HepG2 (cell line): Measurements from ENCODE around the gene GHR. TPM values are rescaled to one million over a fixed set of nuclear protein-coding genes. Genes with fewer than 3 reads are reported as not detected.

Source experiments
- ATAC-seq: fragments of 200-7000 bp; cut with Tn5 transposase; 3 replicates; pipeline ENCODE4 v1.9.1; 2020; ENCODE audit warnings: mild to moderate bottlenecking, moderate library complexity
- BruUV-seq: library from RNA; stranded (reverse); fragments of 400-500 nt; replicated peaks from 2 replicates; lab custom pipeline; 2021; lab: Mats Ljungman, UMichigan
- CTCF ChIA-PET: fragments of 300-600 bp; formaldehyde crosslinking; extraction: SDS; loops from one replicate; lab custom pipeline; 2021; ENCODE audit warnings: low total read pairs, inconsistent platforms, low intra/inter-chr PET ratio; lab: Yijun Ruan, JAX
- POLR2A ChIA-PET: fragments of 350-600 bp; sonication (Branson Sonifier 250); formaldehyde crosslinking; loops from one replicate; lab custom pipeline; 2020; ENCODE audit warnings: antibody characterized with exemption, inconsistent platforms; lab: Yijun Ruan, JAX
- DNase-seq: peaks from one replicate; pipeline ENCODE4 v3.0.0-alpha.2; 2015; ENCODE audit warnings: low spot score
- FAIRE-seq: peaks from 3 replicates; lab custom pipeline; 2011; peaks lifted over from hg19 to GRCh38; lab: Jason Lieb, UNC
- H2AFZ ChIP-seq: one replicate; pipeline ENCODE4 v1.6.1; 2011; ENCODE audit warnings: low read length, inconsistent platforms
- H3K27ac ChIP-seq: fragments of 300-600 bp; 3 replicates; pipeline ENCODE4 v1.8.0; 2011; ENCODE audit warnings: mixed run types, mild to moderate bottlenecking, mixed read lengths, low read length, inconsistent platforms; ENCODE audit not compliant: insufficient read depth; ENCODE audit errors: extremely low read length
- H3K27me3 ChIP-seq, 2 experiments: fragments of 200-600 bp in 1 of 2; 2 replicates in 1 of 2; 3 replicates in 1 of 2; pipeline versions ENCODE4 v1.6.0 to v1.8.0; 2011; ENCODE audit warnings: low read length in 2 of 2, mild to moderate bottlenecking in 2 of 2, moderate library complexity in 2 of 2, inconsistent platforms in 1 of 2; ENCODE audit not compliant: insufficient read depth in 2 of 2, control insufficient read depth in 1 of 2
- H3K36me3 ChIP-seq, 2 experiments: fragments of 200-600 bp in 1 of 2; replicated peaks in 1 of 2; 2 replicates in 1 of 2; 3 replicates in 1 of 2; pipeline versions ENCODE4 v1.5.1 to v1.8.0; 2011; ENCODE audit warnings: low read length in 2 of 2, inconsistent platforms in 1 of 2; ENCODE audit not compliant: insufficient read depth in 2 of 2, control insufficient read depth in 1 of 2
- H3K4me1 ChIP-seq: 2 replicates; pipeline ENCODE4 v1.5.1; 2012; ENCODE audit warnings: low read length, inconsistent platforms; ENCODE audit not compliant: insufficient read depth
- H3K4me2 ChIP-seq: 2 replicates; pipeline ENCODE4 v1.6.0; 2011; ENCODE audit warnings: low read depth, low read length, inconsistent platforms
- H3K4me3 ChIP-seq, 3 experiments: fragments of 200-600 bp in 1 of 3; sonication (generic), shearing (Covaris generic) in 1 of 3; replicated peaks in 1 of 3; 2 replicates each; pipeline ENCODE4 v1.5.1; 2011 to 2016; ENCODE audit warnings: low read length in 3 of 3, inconsistent platforms in 2 of 3, low read depth in 2 of 3, mild to moderate bottlenecking in 2 of 3, control low read depth in 1 of 3, mixed read lengths in 1 of 3; ENCODE audit not compliant: insufficient read depth in 1 of 3
- H3K79me2 ChIP-seq: one replicate; pipeline ENCODE4 v1.6.1; 2011; ENCODE audit warnings: low read length, inconsistent platforms; ENCODE audit not compliant: insufficient read depth
- H3K9ac ChIP-seq: 2 replicates; pipeline ENCODE4 v1.6.0; 2011; ENCODE audit warnings: mild to moderate bottlenecking, low read depth, low read length, inconsistent platforms; ENCODE audit not compliant: insufficient read depth
- H3K9me3 ChIP-seq: 2 replicates; pipeline ENCODE4 v1.5.1; 2012; ENCODE audit warnings: mild to moderate bottlenecking, low read length
- H4K20me1 ChIP-seq: 2 replicates; pipeline ENCODE4 v1.6.0; 2011; ENCODE audit warnings: inconsistent platforms, mild to moderate bottlenecking, low read length, moderate library complexity; ENCODE audit not compliant: insufficient read depth
- ISX ChIP-seq: sonication (generic); formaldehyde crosslinking; conservative IDR thresholded peaks from 2 replicates; pipeline ENCODE4 v1.5.0; 2020; ENCODE audit warnings: missing genetic modification reagents
- SALL2 ChIP-seq: sonication (generic); formaldehyde crosslinking; IDR thresholded peaks from 2 replicates; pipeline ENCODE4 v1.8.1; 2023; ENCODE audit warnings: mild to moderate bottlenecking, missing genetic modification reagents, inconsistent platforms
- TOE1 ChIP-seq: sonication (generic); formaldehyde crosslinking; IDR thresholded peaks from 2 replicates; pipeline ENCODE4 v1.4.0; 2020; ENCODE audit warnings: mild to moderate bottlenecking, missing genetic modification reagents
- ZNF326 ChIP-seq: sonication (generic); formaldehyde crosslinking; IDR thresholded peaks from 2 replicates; pipeline ENCODE4 v1.4.0; 2020; ENCODE audit warnings: missing genetic modification reagents, borderline replicate concordance
- ZNF7 ChIP-seq: IDR thresholded peaks from 2 replicates; pipeline ENCODE4 v1.6.1; 2016; ENCODE audit warnings: missing biosample characterization, missing genetic modification reagents
- WGBS: methylation state at CpG from one replicate; pipeline ENCODE4 v1.1.6; 2017; ENCODE audit warnings: low lambda C conversion rate; 5-methylcytosine and 5-hydroxymethylcytosine counted together
- in situ Hi-C: cut with HindIII; loops from 2 replicates; pipeline ENCODE4 v1.10.0; 2017; ENCODE audit warnings: low pct_unique_long_range_greater_than_20kb; ENCODE audit not compliant: extremely low pct_ligation_motif_present
- intact Hi-C: fragments of 100-400 bp; cut with micrococcal nuclease; formaldehyde crosslinking; loops from one replicate; pipeline ENCODE4 v1.10.0; 2022; ENCODE audit not compliant: unreplicated experiment
- polyA plus RNA-seq, 8 experiments: library from polyadenylated mRNA; depleted of rRNA in 3 of 8; stranded (reverse) in 7 of 8; unstranded in 1 of 8; fragments of >200 nt; fragmentation: Illumina TruSeq in 4 of 8; extraction: Trizol in 4 of 8; gene quantifications; 2 replicates each; pipeline versions ENCODE4 v1.2.1 to v1.2.3, GENCODE V29; 2011 to 2016; ENCODE audit warnings: low read depth in 4 of 8, missing spikeins in 1 of 8, mixed read lengths in 1 of 8; ENCODE audit not compliant: insufficient read depth in 1 of 8
- total RNA-seq, 5 experiments: library from RNA; depleted of rRNA; stranded (reverse); fragments of >200 nt; fragmentation: Illumina TruSeq; extraction: Trizol; gene quantifications; 2 replicates each; pipeline ENCODE4 v1.2.3, GENCODE V29; 2016; ENCODE audit warnings: low read depth in 1 of 5
- TF ChIP-seq, protein P1 (sequence below): sonication (generic); formaldehyde crosslinking; IDR thresholded peaks from 2 replicates; pipeline ENCODE4 v1.9.0; 2021; ENCODE audit warnings: missing genetic modification reagents, mild to moderate bottlenecking, borderline replicate concordance
- TF ChIP-seq, protein P2 (sequence below): IDR thresholded peaks from 2 replicates; pipeline ENCODE4 v1.6.1; 2012; ENCODE audit warnings: low read depth, low read length, improper control_type of control experiment
- TF ChIP-seq, protein P3 (sequence below): sonication (generic); formaldehyde crosslinking; IDR thresholded peaks from one replicate; pipeline ENCODE4 v1.5.1; 2020; ENCODE audit warnings: mild to moderate bottlenecking, missing genetic modification reagents; ENCODE audit errors: not compliant biosample characterization

GHR gene
- total and polyA plus RNA-seq, 2 of the 13 experiments (the other 11 are each of a cell fraction or from before 2014, with no cell fraction given): 0.07 TPM; not detected in 1

DNA sequence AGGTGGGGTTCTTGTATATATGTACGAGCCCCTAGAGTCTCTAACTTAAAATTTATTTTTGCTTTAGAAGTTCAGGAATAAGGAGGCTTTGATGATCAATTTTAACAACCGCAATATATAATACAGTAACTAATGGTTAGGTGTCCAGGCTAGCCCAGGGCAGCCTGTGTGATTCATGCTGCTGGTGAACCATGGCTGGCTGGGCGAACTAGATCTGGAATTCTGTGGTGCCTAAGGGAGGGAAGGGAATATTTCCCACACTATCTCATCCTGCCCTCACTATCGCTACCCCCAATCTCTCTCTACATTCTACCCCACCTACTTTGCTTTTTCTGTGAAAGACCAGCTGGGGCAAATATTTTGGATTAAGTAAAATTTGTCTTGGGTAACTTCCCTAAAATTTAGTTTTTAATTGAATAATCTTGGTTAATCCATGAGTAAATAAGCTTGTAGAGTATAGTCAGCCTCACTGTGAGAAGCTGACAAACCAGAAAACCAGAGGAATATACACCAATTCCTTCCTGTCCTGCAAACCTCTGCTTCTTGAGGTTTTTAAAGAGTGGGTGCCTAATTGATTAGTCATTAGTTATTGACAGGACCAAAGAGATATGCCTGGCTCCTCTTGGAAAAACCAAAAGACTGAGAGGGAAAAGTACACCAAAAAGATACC lies 218.2 kb downstream of the GHR start:
- Histone ChIP-seq H3K4me3 (no peak overlapping the region), H3K9me3 (no peaks in the 10 kb centered on the region), H3K79me2 (no peaks in the 10 kb centered on the region), H3K4me1 (no peaks in the 10 kb centered on the region), H3K36me3 (no peaks in the 10 kb centered on the region), H3K27ac (no peak overlapping the region), H3K4me2 (no peak overlapping the region), H3K9ac (no peak overlapping the region), H3K27me3 (no peaks in the 10 kb centered on the region), H4K20me1 (no peaks in the 10 kb centered on the region), H2AFZ (no peak overlapping the region)
- FAIRE-seq: no peak
- ChIA-PET CTCF (no interaction called here), POLR2A (no interaction called here)
- in situ Hi-C loops: no loop called here
- BruUV-seq: no TSS peak
- intact Hi-C loops: no loop called here
- no peak for ATAC-seq
- DNase-seq: no peak
- 29% methylated on average over 4 of the region's 4 CpGs for WGBS
- TF ChIP-seq, protein P1, sequence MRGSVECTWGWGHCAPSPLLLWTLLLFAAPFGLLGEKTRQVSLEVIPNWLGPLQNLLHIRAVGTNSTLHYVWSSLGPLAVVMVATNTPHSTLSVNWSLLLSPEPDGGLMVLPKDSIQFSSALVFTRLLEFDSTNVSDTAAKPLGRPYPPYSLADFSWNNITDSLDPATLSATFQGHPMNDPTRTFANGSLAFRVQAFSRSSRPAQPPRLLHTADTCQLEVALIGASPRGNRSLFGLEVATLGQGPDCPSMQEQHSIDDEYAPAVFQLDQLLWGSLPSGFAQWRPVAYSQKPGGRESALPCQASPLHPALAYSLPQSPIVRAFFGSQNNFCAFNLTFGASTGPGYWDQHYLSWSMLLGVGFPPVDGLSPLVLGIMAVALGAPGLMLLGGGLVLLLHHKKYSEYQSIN: no peak
- TF ChIP-seq TOE1 (CRISPR knock-in tag) (no peak), ZNF7 (CRISPR knock-in tag) (no peak), ZNF326 (CRISPR knock-in tag) (no peak), SALL2 (CRISPR knock-in tag) (no peak), ISX (CRISPR knock-in tag) (no peak)
- TF ChIP-seq, protein P2, sequence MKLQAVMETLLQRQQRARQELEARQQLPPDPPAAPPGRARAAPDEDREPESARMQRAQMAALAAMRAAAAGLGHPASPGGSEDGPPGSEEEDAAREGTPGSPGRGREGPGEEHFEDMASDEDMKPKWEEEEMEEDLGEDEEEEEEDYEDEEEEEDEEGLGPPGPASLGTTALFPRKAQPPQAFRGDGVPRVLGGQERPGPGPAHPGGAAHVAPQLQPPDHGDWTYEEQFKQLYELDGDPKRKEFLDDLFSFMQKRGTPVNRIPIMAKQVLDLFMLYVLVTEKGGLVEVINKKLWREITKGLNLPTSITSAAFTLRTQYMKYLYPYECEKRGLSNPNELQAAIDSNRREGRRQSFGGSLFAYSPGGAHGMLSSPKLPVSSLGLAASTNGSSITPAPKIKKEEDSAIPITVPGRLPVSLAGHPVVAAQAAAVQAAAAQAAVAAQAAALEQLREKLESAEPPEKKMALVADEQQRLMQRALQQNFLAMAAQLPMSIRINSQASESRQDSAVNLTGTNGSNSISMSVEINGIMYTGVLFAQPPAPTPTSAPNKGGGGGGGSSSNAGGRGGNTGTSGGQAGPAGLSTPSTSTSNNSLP: no peak
- TF ChIP-seq, protein P3, sequence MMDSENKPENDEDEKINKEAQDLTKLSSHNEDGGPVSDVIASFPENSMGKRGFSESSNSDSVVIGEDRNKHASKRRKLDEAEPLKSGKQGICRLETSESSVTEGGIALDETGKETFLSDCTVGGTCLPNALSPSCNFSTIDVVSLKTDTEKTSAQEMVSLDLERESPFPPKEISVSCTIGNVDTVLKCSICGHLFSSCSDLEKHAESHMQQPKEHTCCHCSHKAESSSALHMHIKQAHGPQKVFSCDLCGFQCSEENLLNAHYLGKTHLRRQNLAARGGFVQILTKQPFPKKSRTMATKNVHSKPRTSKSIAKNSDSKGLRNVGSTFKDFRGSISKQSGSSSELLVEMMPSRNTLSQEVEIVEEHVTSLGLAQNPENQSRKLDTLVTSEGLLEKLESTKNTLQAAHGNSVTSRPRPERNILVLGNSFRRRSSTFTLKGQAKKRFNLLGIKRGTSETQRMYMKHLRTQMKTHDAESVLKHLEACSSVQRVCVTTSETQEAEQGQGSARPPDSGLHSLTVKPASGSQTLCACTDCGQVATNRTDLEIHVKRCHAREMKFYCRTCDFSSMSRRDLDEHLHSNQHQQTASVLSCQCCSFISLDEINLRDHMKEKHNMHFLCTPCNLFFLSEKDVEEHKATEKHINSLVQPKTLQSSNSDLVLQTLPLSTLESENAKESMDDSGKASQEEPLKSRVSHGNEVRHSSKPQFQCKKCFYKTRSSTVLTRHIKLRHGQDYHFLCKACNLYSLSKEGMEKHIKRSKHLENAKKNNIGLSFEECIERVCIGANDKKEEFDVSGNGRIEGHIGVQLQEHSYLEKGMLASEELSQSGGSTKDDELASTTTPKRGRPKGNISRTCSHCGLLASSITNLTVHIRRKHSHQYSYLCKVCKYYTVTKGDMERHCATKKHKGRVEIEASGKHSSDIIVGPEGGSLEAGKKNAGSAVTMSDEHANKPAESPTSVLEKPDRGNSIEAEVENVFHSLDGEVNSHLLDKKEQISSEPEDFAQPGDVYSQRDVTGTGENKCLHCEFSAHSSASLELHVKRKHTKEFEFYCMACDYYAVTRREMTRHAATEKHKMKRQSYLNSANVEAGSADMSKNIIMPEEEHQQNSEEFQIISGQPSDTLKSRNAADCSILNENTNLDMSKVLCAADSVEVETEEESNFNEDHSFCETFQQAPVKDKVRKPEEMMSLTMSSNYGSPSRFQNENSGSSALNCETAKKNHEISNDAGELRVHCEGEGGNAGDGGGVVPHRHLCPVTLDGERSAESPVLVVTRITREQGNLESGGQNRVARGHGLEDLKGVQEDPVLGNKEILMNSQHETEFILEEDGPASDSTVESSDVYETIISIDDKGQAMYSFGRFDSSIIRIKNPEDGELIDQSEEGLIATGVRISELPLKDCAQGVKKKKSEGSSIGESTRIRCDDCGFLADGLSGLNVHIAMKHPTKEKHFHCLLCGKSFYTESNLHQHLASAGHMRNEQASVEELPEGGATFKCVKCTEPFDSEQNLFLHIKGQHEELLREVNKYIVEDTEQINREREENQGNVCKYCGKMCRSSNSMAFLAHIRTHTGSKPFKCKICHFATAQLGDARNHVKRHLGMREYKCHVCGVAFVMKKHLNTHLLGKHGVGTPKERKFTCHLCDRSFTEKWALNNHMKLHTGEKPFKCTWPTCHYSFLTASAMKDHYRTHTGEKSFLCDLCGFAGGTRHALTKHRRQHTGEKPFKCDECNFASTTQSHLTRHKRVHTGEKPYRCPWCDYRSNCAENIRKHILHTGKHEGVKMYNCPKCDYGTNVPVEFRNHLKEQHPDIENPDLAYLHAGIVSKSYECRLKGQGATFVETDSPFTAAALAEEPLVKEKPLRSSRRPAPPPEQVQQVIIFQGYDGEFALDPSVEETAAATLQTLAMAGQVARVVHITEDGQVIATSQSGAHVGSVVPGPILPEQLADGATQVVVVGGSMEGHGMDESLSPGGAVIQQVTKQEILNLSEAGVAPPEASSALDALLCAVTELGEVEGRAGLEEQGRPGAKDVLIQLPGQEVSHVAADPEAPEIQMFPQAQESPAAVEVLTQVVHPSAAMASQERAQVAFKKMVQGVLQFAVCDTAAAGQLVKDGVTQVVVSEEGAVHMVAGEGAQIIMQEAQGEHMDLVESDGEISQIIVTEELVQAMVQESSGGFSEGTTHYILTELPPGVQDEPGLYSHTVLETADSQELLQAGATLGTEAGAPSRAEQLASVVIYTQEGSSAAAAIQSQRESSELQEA (CRISPR knock-in tag): no peak
